Kasumi-1 (cell line): ENCODE measurements around the gene CRYZL1.
"Not testable (repeated sequence)": the region's sequence is repeated elsewhere in the genome, so short reads cannot be mapped to it uniquely, and the experiment has no call there.

Experiments
- DNase-seq, 2 experiments: peaks; one replicate each; lab custom pipeline; 2025; lab: John Stamatoyannopoulos, UW

Gene CRYZL1

DNA sequence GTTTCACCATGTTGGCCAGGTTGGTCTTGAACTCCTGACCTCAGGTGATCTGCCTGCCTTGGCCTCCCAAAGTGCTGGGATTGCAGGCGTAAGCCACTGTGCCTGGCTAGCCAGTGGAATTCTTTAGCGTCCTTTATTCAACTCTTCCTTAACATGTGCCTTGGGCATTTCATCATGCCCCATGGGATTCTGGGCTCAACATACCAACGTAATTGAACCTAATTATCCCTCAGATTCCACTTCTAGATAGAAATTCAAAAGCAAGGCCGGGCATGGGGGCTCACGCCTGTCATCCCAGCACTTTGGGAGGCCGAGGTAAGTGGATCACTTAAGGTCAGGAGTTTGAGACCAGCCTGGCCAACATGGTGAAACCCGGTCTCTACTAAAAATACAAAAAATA lies 15.4 kb downstream of the CRYZL1 start:
- not testable (repeated sequence) for DNase-seq

DNA sequence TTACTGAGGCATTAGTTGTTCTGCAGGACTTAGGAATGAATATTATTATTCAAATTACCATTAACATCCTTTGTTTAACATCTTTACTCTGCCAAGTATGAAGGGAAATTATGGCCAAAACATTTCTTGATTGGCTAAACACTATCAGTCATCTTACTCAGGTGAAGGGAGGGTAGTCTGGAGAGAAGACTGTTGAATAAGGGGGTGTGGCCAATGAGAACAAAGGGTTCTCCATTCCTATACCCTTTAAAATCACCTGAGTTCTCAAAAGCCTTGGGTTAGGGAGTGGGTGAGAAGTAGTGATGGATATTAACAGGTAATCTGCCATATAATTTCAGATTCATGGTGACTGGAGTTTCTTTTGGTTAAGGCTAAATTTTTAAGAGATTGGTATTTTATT lies 19.3 kb downstream of the CRYZL1 start:
- DNase-seq: no peak

DNA sequence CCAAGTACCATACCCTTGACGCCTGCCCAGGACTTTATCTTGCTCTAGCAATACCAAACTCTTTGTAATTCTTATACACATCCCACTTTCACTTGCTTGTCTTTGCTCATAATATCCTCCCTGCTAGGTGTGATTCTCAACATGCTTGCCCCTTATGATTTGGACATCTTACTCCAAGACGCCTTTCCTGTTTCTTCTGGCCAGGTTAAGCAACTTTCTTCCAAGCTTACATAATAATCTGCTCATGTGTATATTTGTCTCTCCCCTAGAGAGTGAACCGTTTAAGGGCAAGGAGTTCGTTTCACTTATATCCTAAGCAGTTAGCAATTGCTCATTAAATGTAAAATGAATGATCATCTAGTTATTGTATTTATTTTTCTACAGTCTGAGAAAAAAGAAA lies 21.8 kb downstream of the CRYZL1 start:
- no peak for DNase-seq

DNA sequence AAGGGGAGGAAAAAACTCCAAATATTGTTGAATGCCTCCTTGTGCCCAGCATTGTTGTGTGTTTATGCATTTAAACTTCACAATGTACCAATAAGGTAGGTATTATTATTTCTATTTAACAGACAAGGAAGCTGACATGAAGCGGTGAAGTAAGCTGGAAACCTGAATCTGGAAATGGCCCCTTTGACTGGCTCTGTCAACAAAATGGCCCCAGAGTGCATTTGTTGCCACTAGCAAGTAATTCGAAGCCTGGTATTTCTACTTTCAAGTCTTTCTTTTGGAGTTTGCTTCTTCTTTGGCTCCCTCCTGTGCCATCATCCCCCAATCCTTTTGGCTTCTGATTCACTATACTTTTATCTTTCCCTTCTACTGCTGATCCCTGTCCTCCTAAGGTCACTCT lies 23.1 kb downstream of the CRYZL1 start:
- no peak for DNase-seq

DNA sequence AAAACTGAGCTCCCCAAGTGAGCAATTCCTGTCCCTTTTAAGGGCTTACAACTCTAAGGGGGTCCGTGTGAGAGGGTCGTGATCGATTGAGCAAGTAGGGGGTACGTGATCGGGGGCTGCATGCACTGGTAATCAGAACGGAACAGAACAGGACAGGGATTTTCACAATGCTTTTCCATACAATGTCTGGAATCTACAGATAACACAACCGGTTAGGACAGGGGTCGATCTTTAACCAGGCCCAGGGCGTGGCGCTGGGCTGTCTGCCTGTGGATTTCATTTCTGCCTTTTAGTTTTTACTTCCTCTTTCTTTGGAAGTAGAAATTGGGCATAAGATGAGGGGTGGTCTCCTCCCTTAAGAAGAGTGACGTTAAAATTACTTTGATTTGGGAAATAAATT lies 24.0 kb downstream of the CRYZL1 start:
- DNase-seq: not testable (repeated sequence)

DNA sequence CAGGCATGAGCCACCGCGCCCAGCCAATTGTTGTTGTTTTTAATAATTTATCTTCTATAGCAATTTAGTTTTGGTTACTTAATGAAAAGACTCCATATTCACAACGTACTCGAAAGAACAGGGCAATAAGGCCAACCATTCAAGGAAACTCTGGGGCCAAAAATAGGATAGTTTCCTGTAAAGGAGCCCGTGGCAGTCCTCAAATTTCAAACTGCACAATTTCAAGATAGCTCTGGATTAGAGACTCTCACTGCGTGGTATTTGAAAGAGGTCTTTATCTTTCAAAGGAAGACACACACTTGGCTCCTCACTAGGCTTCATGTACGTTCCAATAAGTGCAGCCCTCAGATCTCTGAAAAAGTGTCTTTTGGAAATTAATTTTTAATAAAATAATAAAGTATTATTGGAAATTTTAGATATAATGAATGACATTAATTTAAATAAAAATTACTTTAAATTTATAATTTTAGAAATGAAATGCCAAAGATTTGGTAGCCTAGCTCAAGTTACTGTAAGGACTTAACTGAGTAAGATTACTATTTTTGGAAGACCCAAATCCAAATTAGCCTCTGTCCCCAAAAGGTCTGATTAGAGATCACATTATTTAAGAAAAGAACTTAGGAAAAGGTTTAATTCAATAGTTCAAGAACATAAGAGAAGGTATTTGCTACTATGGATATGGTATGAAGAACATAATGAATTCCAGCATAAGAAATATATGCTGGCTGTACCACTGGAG lies 30.4 kb downstream of the CRYZL1 start:
- no peak for DNase-seq

DNA sequence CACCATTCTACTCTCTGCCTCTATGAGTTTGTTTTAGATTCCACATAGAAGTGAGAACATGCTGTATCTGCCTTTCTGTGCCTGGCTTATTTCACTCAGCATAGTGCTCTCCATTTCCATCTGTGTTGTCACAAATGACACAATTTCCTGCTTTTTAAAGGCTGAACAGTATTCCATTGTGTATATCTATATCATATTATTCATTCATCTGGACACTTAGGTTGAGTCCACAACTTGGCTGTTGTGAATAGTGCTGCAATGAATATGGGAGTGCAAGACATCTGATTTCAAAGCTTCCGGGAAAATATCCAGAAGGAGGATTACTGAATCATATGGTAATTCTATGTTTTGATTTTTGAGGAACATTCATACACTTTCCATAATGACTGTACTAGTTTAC lies 33.0 kb downstream of the CRYZL1 start:
- DNase-seq: no peak

DNA sequence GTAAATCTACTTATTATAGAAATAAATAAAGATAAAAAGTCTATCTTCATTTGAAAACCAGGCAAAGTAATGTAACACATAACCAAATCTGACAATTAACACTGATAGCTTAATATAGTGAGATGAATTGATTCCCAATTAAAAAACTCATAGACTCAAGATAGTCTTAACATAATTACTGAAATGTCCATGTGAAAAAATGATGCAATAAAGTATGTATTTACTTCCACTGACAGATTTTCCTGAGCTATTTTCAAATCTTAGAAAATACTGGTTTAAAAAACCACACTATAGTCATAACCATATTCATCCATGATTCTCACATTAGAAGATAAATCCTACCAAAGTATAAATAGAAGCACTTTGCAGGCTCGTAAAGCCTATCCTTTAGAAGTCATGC lies 43.5 kb downstream of the CRYZL1 start:
- DNase-seq: no peak

DNA sequence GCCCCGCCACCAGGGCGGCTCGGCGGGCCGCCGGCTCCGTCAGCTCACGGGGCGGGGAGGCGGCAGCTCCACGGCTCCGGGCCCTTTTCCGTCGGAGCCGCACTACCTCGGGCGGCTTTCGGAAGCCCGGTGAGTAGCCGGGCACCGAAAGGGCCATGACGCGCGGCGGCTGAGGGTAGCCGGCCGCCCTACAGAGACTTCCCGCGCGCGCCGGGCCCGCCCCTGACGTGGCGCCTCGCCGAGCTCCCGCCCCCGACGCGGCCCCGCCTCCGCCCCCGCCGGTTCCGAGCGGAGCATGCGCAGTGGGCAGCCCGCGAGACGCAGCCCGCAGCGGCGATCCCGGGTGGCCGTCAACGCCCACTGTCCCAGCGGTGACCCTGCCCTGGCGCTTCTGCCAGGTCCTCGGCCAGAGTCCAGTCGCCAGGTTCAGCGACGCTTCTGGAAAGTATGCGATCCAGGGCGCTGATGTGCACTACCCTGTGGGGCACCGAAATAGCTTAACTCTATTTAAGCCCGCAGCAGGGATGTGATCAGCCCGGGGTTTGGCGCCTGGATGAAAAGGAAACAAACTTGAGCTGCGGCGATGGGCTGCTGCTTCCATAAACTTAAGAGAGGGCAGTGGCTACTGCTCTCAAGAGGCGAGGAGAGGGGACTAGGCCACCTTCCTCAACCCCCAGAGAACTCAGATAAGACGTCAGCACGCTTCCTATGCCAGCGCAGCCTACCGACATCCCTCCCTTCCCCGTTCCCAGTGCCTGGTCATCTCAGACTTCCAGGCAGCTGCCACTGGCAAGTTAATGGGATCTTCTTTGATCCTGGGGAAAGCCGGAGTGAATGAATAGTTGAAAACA lies 52.8 kb downstream of the CRYZL1 start, which contains the start of gene DONSON:
Gene DONSON (minus strand): TSS at position 200 of the 851 bp plus-strand sequence. CDS start 43 bp downstream, at position 157.
- peak; percentile 61 to 65 for DNase-seq

DNA sequence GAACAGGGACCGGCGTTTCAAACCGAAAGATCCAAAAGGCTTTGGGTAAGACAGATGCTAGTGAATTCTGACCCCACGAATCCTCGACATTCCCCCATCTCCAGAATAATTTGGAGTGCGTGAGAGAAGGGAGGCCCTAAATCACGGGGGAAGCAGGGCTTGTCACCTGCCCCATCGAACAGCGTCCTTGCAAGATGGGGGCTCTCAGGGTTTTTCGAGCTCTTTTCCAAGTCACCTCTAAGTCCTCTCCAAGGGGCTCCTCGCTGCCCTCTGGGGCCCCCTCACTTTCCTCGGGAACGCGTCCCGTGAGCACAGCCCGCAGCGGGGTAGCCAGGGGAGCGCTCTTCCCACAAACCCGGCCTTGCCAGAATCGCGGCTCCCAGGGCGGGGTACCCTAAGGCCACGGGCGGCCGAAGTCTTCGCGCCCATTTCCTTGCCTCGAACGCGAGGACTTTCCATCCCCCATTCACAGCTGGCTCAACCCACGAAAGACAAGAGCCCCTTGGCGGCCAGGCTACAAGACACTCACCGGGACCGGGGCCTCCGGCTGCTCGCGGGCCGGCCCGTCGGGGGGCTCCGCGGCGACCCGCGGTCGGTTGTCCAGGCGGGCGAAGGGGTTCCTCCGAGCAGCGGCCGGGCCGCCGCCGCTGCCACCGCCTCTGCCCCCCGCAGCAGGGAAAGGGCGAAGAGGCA lies 53.6 kb downstream of the CRYZL1 start:
- DNase-seq: peak in 1 of 2 experiments; percentile 28

DNA sequence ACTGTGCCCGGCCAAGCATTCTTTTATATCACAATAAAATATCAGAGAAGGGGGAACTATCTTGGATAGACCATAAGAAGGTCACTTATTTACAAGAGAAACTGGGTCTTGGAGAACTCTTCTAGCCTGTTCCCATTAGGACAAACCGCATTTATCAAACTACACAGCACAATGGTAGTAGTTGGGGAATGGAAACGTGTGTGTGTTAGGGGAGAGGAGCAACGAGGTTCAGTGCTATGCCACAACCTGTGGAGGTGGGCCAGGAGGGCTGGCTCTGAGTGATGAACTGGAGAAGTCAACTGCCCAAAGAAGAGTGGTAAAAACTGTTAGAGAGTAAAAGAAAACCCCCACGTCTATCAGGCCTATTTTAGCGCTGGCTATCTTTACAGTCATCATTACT lies 54.6 kb downstream of the CRYZL1 start:
- DNase-seq: no peak

DNA sequence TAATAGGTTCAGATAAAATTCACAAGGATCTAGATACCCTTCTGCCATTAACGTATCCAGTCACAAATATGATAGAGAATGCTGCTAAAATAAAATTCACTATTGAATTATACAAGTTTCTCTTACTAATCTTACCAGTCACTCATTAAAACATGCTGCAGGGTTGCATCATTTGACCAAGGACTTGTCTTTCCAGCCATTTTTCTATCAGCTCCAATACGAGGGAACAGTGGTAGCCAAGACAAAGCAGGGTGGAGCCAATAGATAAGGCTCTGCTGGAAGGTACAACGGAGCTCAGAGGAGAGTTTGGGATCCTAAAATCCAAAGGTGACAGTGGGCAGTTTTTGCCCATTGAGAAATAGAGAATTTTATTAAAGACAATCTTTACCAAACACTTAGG lies 57.1 kb downstream of the CRYZL1 start:
- DNase-seq: no peak

DNA sequence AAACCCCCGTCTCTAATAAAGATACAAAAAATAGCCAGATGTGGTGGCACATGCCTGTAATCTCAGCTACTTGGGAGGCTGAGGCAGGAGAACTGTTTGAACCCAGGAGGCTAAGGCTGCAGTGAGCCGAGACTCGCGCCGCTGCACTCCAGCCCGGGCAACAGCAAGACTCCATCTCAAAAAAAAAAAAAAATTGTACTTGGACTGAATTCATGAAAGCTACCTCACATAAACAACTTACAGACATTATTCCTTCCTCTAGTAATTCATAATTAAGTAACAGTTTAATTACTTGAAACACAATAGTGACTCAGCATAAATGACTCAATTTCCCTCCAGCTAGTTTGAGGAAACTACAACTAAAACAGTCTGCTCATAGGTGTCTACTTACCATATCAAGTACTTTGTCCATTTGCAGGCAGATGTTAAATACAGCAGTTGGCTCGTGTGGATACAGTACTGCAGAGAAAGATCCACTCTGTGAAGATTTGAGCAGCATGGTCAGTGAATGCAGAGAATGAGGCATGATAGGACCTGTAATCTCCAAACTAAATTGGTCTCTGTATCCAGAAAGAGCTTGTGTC lies 62.5 kb downstream of the CRYZL1 start:
- DNase-seq: peak in 1 of 2 experiments; percentile 13

DNA sequence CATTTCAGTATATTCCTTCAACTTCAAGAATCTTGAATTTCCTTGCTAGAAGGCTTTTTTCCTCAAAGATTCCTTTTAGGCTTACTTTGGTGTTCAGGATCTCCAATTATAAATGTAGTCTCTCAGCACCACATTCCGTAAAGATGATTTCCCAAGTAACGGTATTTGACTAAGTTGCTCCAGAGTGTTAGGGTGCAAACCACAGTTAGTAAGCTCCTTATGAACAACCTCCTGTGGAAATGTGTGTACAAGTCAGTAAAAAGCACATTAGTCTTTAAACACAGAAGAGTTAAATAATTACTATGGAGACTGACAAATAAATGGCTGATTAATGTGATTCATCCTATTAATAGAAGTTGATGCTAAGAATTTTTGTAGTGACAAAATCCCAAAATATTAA lies 63.3 kb downstream of the CRYZL1 start:
- DNase-seq: no peak

DNA sequence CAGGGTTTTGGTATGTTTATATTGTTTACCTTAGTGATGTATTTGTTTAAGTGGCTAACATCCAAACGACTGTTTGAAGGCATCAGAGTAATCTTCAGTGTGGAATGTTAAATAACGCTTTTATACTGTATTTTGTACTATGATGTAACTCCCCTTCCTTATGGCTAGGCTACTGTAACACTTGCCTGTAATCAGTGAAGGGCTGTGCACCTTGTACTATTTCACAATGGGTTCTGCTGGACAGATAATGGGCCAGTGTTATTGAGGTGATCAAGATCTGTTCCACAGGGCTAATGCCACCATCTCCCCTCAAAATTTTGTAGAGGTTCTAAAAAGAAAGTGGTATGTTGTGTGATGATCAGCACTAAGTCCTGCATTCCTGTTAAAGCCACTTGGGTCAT lies 64.8 kb downstream of the CRYZL1 start:
- DNase-seq: not testable (repeated sequence)

DNA sequence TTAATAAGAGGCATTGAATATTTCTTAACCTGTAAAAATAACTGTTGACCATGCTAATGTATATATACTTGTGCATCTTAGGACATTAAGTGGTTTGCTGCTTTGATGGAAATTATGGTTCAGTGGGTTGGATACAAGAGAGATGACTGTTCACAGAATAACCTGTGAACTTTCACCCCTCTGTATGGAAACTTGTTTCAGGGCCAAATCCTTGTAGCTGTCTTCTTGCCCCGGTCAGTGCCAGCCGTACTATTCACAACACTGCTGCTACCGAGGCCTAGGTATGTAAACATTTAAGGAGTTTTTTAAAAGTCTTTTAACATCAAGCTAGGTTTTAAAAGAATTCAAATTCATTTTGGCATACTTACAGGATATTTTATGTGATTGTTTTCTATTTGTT lies 69.2 kb downstream of the CRYZL1 start:
- no peak for DNase-seq

DNA sequence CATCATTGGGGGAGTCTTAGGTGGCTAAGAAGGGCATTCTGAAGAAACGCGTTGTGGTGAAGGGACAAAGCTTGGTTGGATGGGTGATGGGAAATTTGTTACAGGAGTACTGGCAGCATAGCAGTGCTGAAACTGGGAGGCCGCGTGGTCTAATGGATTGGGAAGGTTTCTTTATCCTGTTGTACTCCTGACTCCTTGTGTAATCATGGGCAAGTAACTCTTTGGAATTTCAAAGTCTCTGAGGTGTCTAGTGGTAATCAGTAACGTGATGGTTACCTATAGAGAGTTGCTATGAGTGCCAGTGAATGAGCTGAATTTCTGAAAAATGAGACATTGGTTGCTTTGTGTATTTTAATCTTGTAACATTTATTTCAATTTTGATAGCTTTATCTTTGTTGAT lies 71.5 kb downstream of the CRYZL1 start:
- DNase-seq: no peak

DNA sequence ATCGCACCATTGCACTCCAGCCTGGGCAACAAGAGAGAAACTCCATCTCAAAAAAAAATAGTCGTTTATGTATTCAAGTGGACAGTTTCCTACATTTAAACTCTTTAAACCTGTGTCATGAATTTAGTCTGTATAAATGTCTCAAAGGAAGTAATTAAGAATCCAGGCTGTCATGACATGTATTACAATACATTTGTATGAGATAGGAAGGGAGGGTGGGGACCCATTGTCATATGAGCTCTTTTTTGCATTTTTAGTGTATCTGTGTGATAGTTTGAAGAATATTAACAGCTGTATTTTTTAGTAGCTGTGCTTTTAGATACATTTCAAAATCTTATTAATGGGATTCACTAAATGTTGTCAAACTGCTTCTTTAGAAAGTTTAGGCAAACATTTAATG lies 73.1 kb downstream of the CRYZL1 start:
- DNase-seq: no peak

DNA sequence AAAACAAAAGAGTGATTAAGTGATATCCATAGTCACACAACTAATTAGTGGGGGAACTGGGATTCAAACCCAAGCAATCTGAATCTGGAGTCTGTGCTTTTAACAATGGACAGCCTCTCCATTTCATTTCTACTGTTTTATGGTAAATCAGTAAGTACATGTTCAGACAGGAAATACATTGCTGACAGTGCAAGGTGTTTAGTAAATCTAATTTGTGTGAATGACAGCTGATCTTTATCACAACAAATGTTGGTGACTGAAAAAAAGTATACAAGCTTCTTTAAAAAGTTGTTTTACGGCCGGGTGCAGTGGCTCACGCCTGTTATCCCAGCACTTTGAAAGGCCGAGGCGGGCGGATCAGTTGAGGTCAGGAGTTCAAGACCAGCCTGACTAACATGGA lies 73.6 kb downstream of the CRYZL1 start:
- DNase-seq: no peak

DNA sequence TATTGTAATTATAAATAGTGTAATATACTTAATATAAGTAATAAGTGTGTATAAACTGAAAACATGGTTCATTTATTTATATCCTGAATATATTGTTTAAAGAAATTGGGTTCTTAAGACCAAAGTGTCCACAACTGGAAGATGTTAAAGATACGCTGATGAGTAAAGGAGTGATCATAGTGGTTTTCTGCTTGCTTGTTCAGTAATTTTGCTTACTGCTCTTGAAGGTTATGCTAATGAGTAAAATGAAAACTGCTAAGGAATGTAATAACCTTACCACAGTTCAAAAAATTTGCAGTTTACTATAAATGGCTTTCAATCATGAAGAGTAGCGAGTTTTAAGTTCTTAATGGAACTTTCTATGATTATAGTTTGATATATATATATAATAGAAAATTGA lies 75.0 kb downstream of the CRYZL1 start:
- DNase-seq: no peak

DNA sequence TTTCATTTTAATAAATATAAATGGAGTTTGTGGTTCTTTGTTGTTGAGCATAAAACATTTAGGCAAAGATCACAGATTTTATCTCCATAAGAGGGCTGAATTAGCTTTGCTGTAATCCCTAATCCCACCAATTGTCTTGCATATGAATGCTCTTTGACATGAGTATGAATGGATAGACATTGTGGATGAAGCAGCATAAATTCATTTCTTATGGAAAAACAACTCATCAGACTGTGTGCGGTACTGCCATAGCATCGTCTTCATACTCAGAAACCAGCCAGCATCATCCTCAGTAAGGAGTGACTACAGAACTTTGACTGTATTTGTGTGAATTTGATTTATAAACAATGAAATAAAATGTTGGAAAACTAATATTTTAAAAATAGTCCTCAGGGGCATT lies 79.2 kb downstream of the CRYZL1 start:
- no peak for DNase-seq

DNA sequence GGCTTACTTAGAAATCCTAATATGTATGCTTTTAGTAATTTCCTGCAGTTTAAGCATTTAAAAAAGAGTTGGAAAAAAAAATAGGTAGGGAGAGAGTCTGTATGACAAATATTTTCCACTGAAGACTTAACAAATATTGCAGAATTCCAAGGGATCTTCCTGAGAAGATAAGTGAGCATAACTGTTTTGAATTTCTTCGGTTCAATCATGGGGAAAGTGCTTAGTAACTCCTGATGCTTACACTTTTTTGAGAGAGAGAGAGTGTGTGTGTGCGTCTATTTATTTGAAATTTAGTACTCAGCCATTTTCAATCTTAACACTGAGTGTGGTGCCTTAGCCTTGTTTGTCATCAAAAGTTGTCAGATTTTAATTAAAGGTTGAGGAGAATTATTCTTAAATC lies 80.2 kb downstream of the CRYZL1 start:
- DNase-seq: no peak
